ENCODE measurements around the gene ST6GAL2.

ST6GAL2 gene

GRCh38 chr2:106827158-106827557 lies 58.8 kb downstream of the ST6GAL2 start:
- no peak for DNase-seq (ENCODE audit: low spot score)

- no peak for DNase-seq (ENCODE audit: low spot score)
Observed at GRCh38 chr2:106825161-106825560, 60.8 kb downstream of the ST6GAL2 start.

- DNase-seq (ENCODE audit: low spot score) = no peak
Observed at GRCh38 chr2:106816974-106817373, 69.0 kb downstream of the ST6GAL2 start.

- DNase-seq (ENCODE audit: low spot score) = no peak
Observed at GRCh38 chr2:106812841-106813240, 73.1 kb downstream of the ST6GAL2 start.

- DNase-seq (ENCODE audit: low spot score) = no peak
Observed at GRCh38 chr2:106812383-106812782, 73.6 kb downstream of the ST6GAL2 start.

GRCh38 chr2:106805716-106806115 lies 80.3 kb downstream of the ST6GAL2 start:
- DNase-seq (ENCODE audit: low spot score) = no peak

GRCh38 chr2:106804161-106804560 lies 81.8 kb downstream of the ST6GAL2 start:
- DNase-seq (ENCODE audit: low spot score) = no peak

GRCh38 chr2:106800976-106801655 lies 84.9 kb downstream of the ST6GAL2 start:
- DNase-seq (ENCODE audit: low spot score) = no peak

GRCh38 chr2:106800180-106800579 lies 85.8 kb downstream of the ST6GAL2 start:
- DNase-seq (ENCODE audit: low spot score) = no peak

GRCh38 chr2:106798826-106799552 lies 87.0 kb downstream of the ST6GAL2 start:
- no peak for DNase-seq (ENCODE audit: low spot score)

GRCh38 chr2:106797494-106797893 lies 88.5 kb downstream of the ST6GAL2 start:
- DNase-seq (ENCODE audit: low spot score) = no peak

GRCh38 chr2:106792671-106793070 lies 93.3 kb downstream of the ST6GAL2 start:
- DNase-seq (ENCODE audit: low spot score) = no peak

GRCh38 chr2:106789185-106789584 lies 96.8 kb downstream of the ST6GAL2 start:
- no peak for DNase-seq (ENCODE audit: low spot score)

GRCh38 chr2:106782681-106783080 lies 103.3 kb downstream of the ST6GAL2 start:
- no peak for DNase-seq (ENCODE audit: low spot score)

GRCh38 chr2:106781196-106781595 lies 104.8 kb downstream of the ST6GAL2 start:
- no peak for DNase-seq (ENCODE audit: low spot score)

GRCh38 chr2:106771811-106772210 lies 114.2 kb downstream of the ST6GAL2 start:
- no peak for DNase-seq (ENCODE audit: low spot score)

GRCh38 chr2:106770986-106771385 lies 115.0 kb downstream of the ST6GAL2 start:
- no peak for DNase-seq (ENCODE audit: low spot score)

GRCh38 chr2:106764614-106765013 lies 121.4 kb downstream of the ST6GAL2 start:
- DNase-seq (ENCODE audit: low spot score) = no peak

GRCh38 chr2:106759966-106760365 lies 126.0 kb downstream of the ST6GAL2 start:
- no peak for DNase-seq (ENCODE audit: low spot score)

- DNase-seq (ENCODE audit: low spot score) = no peak
Observed at GRCh38 chr2:106758901-106759497, 127.0 kb downstream of the ST6GAL2 start.
